EL (cell line): ENCODE data around the gene GLIS1.
"Not testable (repeated sequence)": the region's sequence is repeated elsewhere in the genome, so short reads cannot be mapped to it uniquely, and the experiment has no call there.

Source experiments
- DNase-seq: peaks from one replicate; pipeline ENCODE4 v3.0.0-alpha.2; 2016

GLIS1 gene

GRCh38 chr1:53652441-53653199 is 86.3 kb downstream of the GLIS1 start:
- DNase-seq: peak; percentile 25

- no peak for DNase-seq
Observed at GRCh38 chr1:53651356-53651755, 87.6 kb downstream of the GLIS1 start.

- no peak for DNase-seq
Observed at GRCh38 chr1:53648516-53648915, 90.4 kb downstream of the GLIS1 start.

- DNase-seq: not testable (repeated sequence)
Observed at GRCh38 chr1:53647915-53648314, 91.0 kb downstream of the GLIS1 start.

- DNase-seq: no peak
Observed at GRCh38 chr1:53646732-53647131, 92.2 kb downstream of the GLIS1 start.

- DNase-seq: no peak
Observed at GRCh38 chr1:53645690-53646078, 93.3 kb downstream of the GLIS1 start.

GRCh38 chr1:53644909-53645689 is 93.9 kb downstream of the GLIS1 start:
- no peak for DNase-seq

GRCh38 chr1:53644496-53644895 is 94.5 kb downstream of the GLIS1 start:
- DNase-seq: no peak

GRCh38 chr1:53643881-53644390 is 95.0 kb downstream of the GLIS1 start:
- no peak for DNase-seq

- no peak for DNase-seq
Observed at GRCh38 chr1:53643041-53643880, 95.7 kb downstream of the GLIS1 start.

GRCh38 chr1:53642607-53643006 is 96.4 kb downstream of the GLIS1 start:
- no peak for DNase-seq

GRCh38 chr1:53642215-53642555 is 96.8 kb downstream of the GLIS1 start:
- DNase-seq: no peak

GRCh38 chr1:53641481-53642214 is 97.3 kb downstream of the GLIS1 start:
- DNase-seq: no peak

GRCh38 chr1:53640701-53641075 is 98.3 kb downstream of the GLIS1 start:
- no peak for DNase-seq

GRCh38 chr1:53639996-53640700 is 98.8 kb downstream of the GLIS1 start:
- no peak for DNase-seq

- no peak for DNase-seq
Observed at GRCh38 chr1:53639251-53639763, 99.7 kb downstream of the GLIS1 start.

GRCh38 chr1:53638360-53639035 is 100.5 kb downstream of the GLIS1 start:
- DNase-seq: no peak

- no peak for DNase-seq
Observed at GRCh38 chr1:53637511-53638359, 101.2 kb downstream of the GLIS1 start.

GRCh38 chr1:53636621-53637171 is 102.3 kb downstream of the GLIS1 start:
- DNase-seq: no peak

GRCh38 chr1:53634571-53634979 is 104.4 kb downstream of the GLIS1 start:
- DNase-seq: no peak
